Activated CD8-positive, alpha-beta T cell treated with anti-CD3 and anti-CD28 coated beads for 36 hours (primary cell): ENCODE data around the gene NPC2. TPM values are rescaled to one million over a fixed set of nuclear protein-coding genes. Genes with fewer than 3 reads are reported as not detected.
A peak's percentile ranks its signal among the peaks of the same experiment; 100 is the strongest.

Experiments used
- ATAC-seq: fragments of 200-7000 bp; cut with Tn5 transposase; one replicate; pipeline ENCODE4 v1.10.0; 2021; ENCODE audit warnings: mild to moderate bottlenecking, moderate library complexity
- CTCF ChIA-PET: fragments of 350-600 bp; sonication (Branson Sonifier 250); formaldehyde crosslinking; loops from one replicate; lab custom pipeline; 2021; ENCODE audit warnings: antibody characterized with exemption; lab: Charles Lee
- POLR2A ChIA-PET: fragments of 350-600 bp; sonication (Branson Sonifier 250); formaldehyde crosslinking; loops from one replicate; lab custom pipeline; 2021; ENCODE audit warnings: antibody characterized with exemption; lab: Charles Lee
- DNase-seq: peaks from one replicate; pipeline ENCODE4 v3.0.0-alpha.2; 2020
- H3K27ac Mint-ChIP-seq: one replicate; pipeline ENCODE4 v1.8.0; 2021; ENCODE audit warnings: mild to moderate bottlenecking, mixed read lengths
- H3K27me3 Mint-ChIP-seq: one replicate; pipeline ENCODE4 v1.8.0; 2021; ENCODE audit warnings: mixed read lengths
- H3K36me3 Mint-ChIP-seq: one replicate; pipeline ENCODE4 v1.8.0; 2021; ENCODE audit warnings: low read depth, mixed read lengths
- H3K4me1 Mint-ChIP-seq: one replicate; pipeline ENCODE4 v1.8.0; 2021; ENCODE audit warnings: low read depth, mixed read lengths
- H3K4me3 Mint-ChIP-seq: one replicate; pipeline ENCODE4 v1.8.0; 2021; ENCODE audit warnings: mild to moderate bottlenecking, moderate library complexity, mixed read lengths
- H3K9me3 Mint-ChIP-seq: one replicate; pipeline ENCODE4 v1.8.0; 2021; ENCODE audit warnings: mixed read lengths
- CTCF ChIP-seq: fragments of 200-600 bp; IDR thresholded peaks from one replicate; pipeline ENCODE4 v1.8.0; 2022; ENCODE audit warnings: antibody characterized with exemption, mild to moderate bottlenecking
- intact Hi-C: fragments of 100-400 bp; cut with micrococcal nuclease; formaldehyde crosslinking; loops from one replicate; pipeline ENCODE4 v1.10.0; 2022
- total RNA-seq, 2 experiments: library from RNA; stranded (reverse); gene quantifications; one replicate each; pipeline ENCODE4 v1.2.3, GENCODE V29; 2021

Gene NPC2
- total RNA-seq, 2 experiments from 2014 or later: 19.1 to 21.0 TPM

- Mint-ChIP-seq H3K9me3 (no peaks in the 10 kb centered on the region), H3K27ac (no peak overlapping the region), H3K4me1 (peaks cover 7% of the 10 kb centered on the region), H3K27me3 (peaks cover 11% of the 10 kb centered on the region), H3K36me3 (no peaks in the 10 kb centered on the region), H3K4me3 (no peak overlapping the region)
- TF ChIP-seq CTCF: no peak
- ATAC-seq: no peak
- ChIA-PET POLR2A (no interaction called here), CTCF (no interaction called here)
- intact Hi-C loops: no loop called here
- DNase-seq: no peak
These were observed 17.3 kb upstream of the NPC2 start for GRCh38 chr14:74510223-74510931.

- no peak for ATAC-seq
- no peak overlapping the region for H3K4me3 Mint-ChIP-seq
- H3K9me3 Mint-ChIP-seq: no peaks in the 10 kb centered on the region
- ChIA-PET POLR2A (no interaction called here), CTCF (no interaction called here)
- peaks cover 5% of the 10 kb centered on the region for H3K4me1 Mint-ChIP-seq
- no peak for TF ChIP-seq CTCF
- H3K27me3 Mint-ChIP-seq: peaks cover 8% of the 10 kb centered on the region
- no peak overlapping the region for H3K27ac Mint-ChIP-seq
- no peaks in the 10 kb centered on the region for H3K36me3 Mint-ChIP-seq
- intact Hi-C loops: no loop called here
- DNase-seq: no peak
These were observed 16.6 kb upstream of the NPC2 start for GRCh38 chr14:74509587-74510222.

- Mint-ChIP-seq H3K4me1 (no peaks in the 10 kb centered on the region), H3K27ac (no peak overlapping the region), H3K36me3 (no peaks in the 10 kb centered on the region), H3K4me3 (no peak overlapping the region), H3K9me3 (no peaks in the 10 kb centered on the region), H3K27me3 (peaks cover 5% of the 10 kb centered on the region)
- intact Hi-C loops: no loop called here
- ChIA-PET CTCF (no interaction called here), POLR2A (no interaction called here)
- TF ChIP-seq CTCF: no peak
- DNase-seq (no peak), ATAC-seq (no peak)
These were observed 15.8 kb upstream of the NPC2 start for GRCh38 chr14:74508844-74509428.

- no peaks in the 10 kb centered on the region for H3K36me3 Mint-ChIP-seq
- no peak overlapping the region for H3K4me3 Mint-ChIP-seq
- no peaks in the 10 kb centered on the region for H3K9me3 Mint-ChIP-seq
- H3K27me3 Mint-ChIP-seq: peaks cover 3% of the 10 kb centered on the region
- no peak for TF ChIP-seq CTCF
- POLR2A ChIA-PET: no interaction called here
- H3K27ac Mint-ChIP-seq: no peak overlapping the region
- CTCF ChIA-PET: no interaction called here
- H3K4me1 Mint-ChIP-seq: no peaks in the 10 kb centered on the region
- ATAC-seq (no peak), DNase-seq (peak; percentile 10)
- intact Hi-C loops: no loop called here
These were observed 15.2 kb upstream of the NPC2 start for GRCh38 chr14:74508292-74508731.

GRCh38 chr14:74507840-74508239 is 14.7 kb upstream of the NPC2 start:
- CTCF ChIA-PET: no interaction called here
- intact Hi-C loops: no loop called here
- H3K9me3 Mint-ChIP-seq: no peaks in the 10 kb centered on the region
- H3K27ac Mint-ChIP-seq: no peak overlapping the region
- ATAC-seq (no peak), DNase-seq (no peak)
- no peak for TF ChIP-seq CTCF
- no peaks in the 10 kb centered on the region for H3K4me1 Mint-ChIP-seq
- POLR2A ChIA-PET: no interaction called here
- H3K36me3 Mint-ChIP-seq: no peaks in the 10 kb centered on the region
- no peak overlapping the region for H3K4me3 Mint-ChIP-seq
- no peaks in the 10 kb centered on the region for H3K27me3 Mint-ChIP-seq
